A549 treated with DMSO at 1 μM for 4 hours (cell line): Measurements from ENCODE around the gene KLF8. TPM values are rescaled to one million over a fixed set of nuclear protein-coding genes. Genes with fewer than 3 reads are reported as not detected.

Experiments used
- total RNA-seq: library from RNA; stranded (reverse); fragments of 200-300 nt; extraction: Qiagen RNA extraction; gene quantifications from 5 replicates; pipeline ENCODE4 v1.2.3, GENCODE V29; 2022; ENCODE audit warnings: low read depth

Gene KLF8
- 0.03 TPM in 1 of 5 replicates, not detected in the others for total RNA-seq

DNA sequence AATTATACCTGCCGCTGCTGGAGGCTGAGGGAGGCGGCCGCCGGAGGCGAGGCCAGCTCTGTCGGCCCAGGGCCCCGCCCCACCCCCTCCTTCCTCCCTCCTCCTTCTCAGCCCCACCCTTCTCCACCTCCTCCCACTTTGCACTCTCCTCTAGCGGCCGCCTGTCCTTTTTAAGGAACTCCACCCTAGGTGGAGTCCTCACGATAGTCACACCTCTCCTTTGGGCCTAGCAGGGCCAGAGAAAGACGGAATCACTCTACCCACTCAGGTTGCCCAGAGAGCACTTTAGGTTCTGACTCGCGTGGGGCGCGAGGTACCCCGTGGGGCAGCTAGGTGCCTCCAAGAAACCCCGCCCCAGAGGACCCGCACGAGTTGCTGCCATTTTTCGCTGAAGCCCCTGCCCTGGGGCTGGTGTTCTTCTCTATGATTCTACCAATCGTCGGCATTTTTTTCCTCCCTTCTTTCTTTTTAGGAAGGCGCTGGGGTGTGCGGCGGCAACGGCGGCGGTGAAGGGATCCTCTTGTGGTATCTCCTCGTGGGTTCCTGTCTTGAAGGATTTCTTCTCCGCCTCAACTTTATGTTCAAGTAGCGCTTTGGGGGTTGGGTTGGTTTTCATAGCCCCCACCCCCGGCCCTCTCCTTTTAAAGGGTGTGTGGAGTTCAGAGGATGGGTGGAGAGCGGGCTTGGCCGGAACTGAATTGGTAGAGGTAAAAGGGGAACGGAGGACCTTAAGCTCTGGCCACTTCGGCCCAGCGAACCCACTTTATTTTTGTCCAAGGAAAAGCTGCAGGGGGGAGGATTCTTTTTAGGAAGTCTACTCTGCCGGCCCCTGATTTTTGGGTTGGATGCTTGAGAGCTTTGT, at the start of gene KLF8:
KLF8 (plus strand) TSS at position 136 of the 862 bp plus-strand sequence. CDS start 979 bp downstream, outside the sequence.

